HEK293T (cell line): ENCODE results near the gene FGD5.

Source experiments
- CTCF ChIA-PET: fragments of 350-600 bp; formaldehyde crosslinking; extraction: SDS; loops from one replicate; lab custom pipeline; 2021; ENCODE audit warnings: antibody characterized with exemption, inconsistent platforms; lab: Yijun Ruan, JAX
- POLR2A ChIA-PET: fragments of 350-600 bp; formaldehyde crosslinking; extraction: SDS; loops from one replicate; lab custom pipeline; 2020; ENCODE audit warnings: antibody characterized with exemption, inconsistent platforms; lab: Yijun Ruan, JAX
- DNase-seq: peaks from one replicate; pipeline ENCODE4 v3.0.0; 2012; ENCODE audit warnings: mixed read lengths; ENCODE audit errors: extremely low spot score
- ARNT ChIP-seq: fragments of 450-650 bp; IDR thresholded peaks from 2 replicates; pipeline ENCODE4 v1.6.1; 2017; ENCODE audit warnings: mild to moderate bottlenecking
- BHLHE40 ChIP-seq: fragments of 450-650 bp; IDR thresholded peaks from 2 replicates; pipeline ENCODE4 v1.6.1; 2016; ENCODE audit warnings: mild to moderate bottlenecking, moderate library complexity, borderline replicate concordance
- CTBP1 ChIP-seq: fragments of 450-650 bp; IDR thresholded peaks from 2 replicates; pipeline ENCODE4 v1.6.1; 2016; ENCODE audit warnings: borderline replicate concordance
- ELF4 ChIP-seq: fragments of 450-650 bp; IDR thresholded peaks from 2 replicates; pipeline ENCODE4 v1.6.1; 2017; ENCODE audit warnings: antibody characterized with exemption
- FOXK2 ChIP-seq: fragments of 450-650 bp; IDR thresholded peaks from 2 replicates; pipeline ENCODE4 v1.6.1; 2016; ENCODE audit warnings: mild to moderate bottlenecking
- FOXM1 ChIP-seq: fragments of 450-650 bp; IDR thresholded peaks from 2 replicates; pipeline ENCODE4 v1.6.1; 2017; ENCODE audit warnings: mild to moderate bottlenecking, borderline replicate concordance
- HDGF ChIP-seq: fragments of 450-650 bp; IDR thresholded peaks from 2 replicates; pipeline ENCODE4 v1.6.1; 2017; ENCODE audit warnings: antibody characterized with exemption, borderline replicate concordance
- L3MBTL2 ChIP-seq: fragments of 450-650 bp; conservative IDR thresholded peaks from 2 replicates; pipeline ENCODE4 v1.6.1; 2016; ENCODE audit warnings: mild to moderate bottlenecking
- LEF1 ChIP-seq: fragments of 450-650 bp; IDR thresholded peaks from 2 replicates; pipeline ENCODE4 v1.6.1; 2017; ENCODE audit warnings: mild to moderate bottlenecking, borderline replicate concordance
- NFRKB ChIP-seq: fragments of 450-650 bp; IDR thresholded peaks from 2 replicates; pipeline ENCODE4 v1.6.1; 2016; ENCODE audit warnings: mild to moderate bottlenecking, moderate library complexity
- PKNOX1 ChIP-seq: fragments of 450-650 bp; IDR thresholded peaks from 2 replicates; pipeline ENCODE4 v1.6.1; 2016
- SP1 ChIP-seq: fragments of 450-650 bp; IDR thresholded peaks from 2 replicates; pipeline ENCODE4 v1.6.1; 2017
- SUZ12 ChIP-seq: fragments of 450-650 bp; IDR thresholded peaks from 2 replicates; pipeline ENCODE4 v1.6.1; 2016; ENCODE audit warnings: mild to moderate bottlenecking
- TARDBP ChIP-seq: fragments of 450-650 bp; IDR thresholded peaks from 2 replicates; pipeline ENCODE4 v1.6.1; 2016
- ZNF384 ChIP-seq: fragments of 450-650 bp; IDR thresholded peaks from 2 replicates; pipeline ENCODE4 v1.6.1; 2016

Gene FGD5

GRCh38 chr3:14962762-14963161, 144.0 kb downstream of the FGD5 start:
- ChIA-PET CTCF (no interaction called here), POLR2A (no interaction called here)
- TF ChIP-seq SP1 = no peak
- TF ChIP-seq SUZ12 = no peak
- no peak for DNase-seq

GRCh38 chr3:14967285-14967684, 148.5 kb downstream of the FGD5 start:
- CTCF ChIA-PET = no interaction called here
- TF ChIP-seq NFRKB (no peak), BHLHE40 (no peak), SUZ12 (no peak), CTBP1 (no peak), FOXM1 (no peak), ZNF384 (no peak), ARNT (no peak), FOXK2 (no peak), PKNOX1 (no peak), L3MBTL2 (no peak)
- POLR2A ChIA-PET = no interaction called here
- no peak for DNase-seq

GRCh38 chr3:14969671-14970070, 150.9 kb downstream of the FGD5 start:
- no peak for DNase-seq
- ChIA-PET CTCF (no interaction called here), POLR2A (no interaction called here)
- no peak for TF ChIP-seq CTBP1

GRCh38 chr3:14976317-14976716, 157.6 kb downstream of the FGD5 start:
- no peak for TF ChIP-seq BHLHE40
- TF ChIP-seq NFRKB = no peak
- TF ChIP-seq FOXK2 = no peak
- TF ChIP-seq SP1 = no peak
- no peak for TF ChIP-seq HDGF
- no peak for TF ChIP-seq L3MBTL2
- no peak for TF ChIP-seq CTBP1
- TF ChIP-seq FOXM1 = no peak
- TF ChIP-seq PKNOX1 = no peak; the same call in 1 of the 2 replicates
- no peak for TF ChIP-seq ELF4
- ChIA-PET CTCF (no interaction called here), POLR2A (no interaction called here)

GRCh38 chr3:14980689-14981088, 161.9 kb downstream of the FGD5 start:
- ChIA-PET CTCF (interaction anchor here (1.3 kb wide), 1 partner anchor 15 kb away, joined by 3 read pairs; no protein-coding TSS in a partner anchor), POLR2A (no interaction called here)
- no peak for DNase-seq
- TF ChIP-seq FOXK2 (no peak), ARNT (no peak), ELF4 (no peak), PKNOX1 (no peak), BHLHE40 (no peak), LEF1 (no peak), L3MBTL2 (no peak), TARDBP (no peak), NFRKB (no peak), SUZ12 (no peak), CTBP1 (no peak), FOXM1 (no peak)

More at GRCh38 chr3:14976317-14976716, 157.6 kb downstream of the FGD5 start:
- no peak for DNase-seq
